ENCODE results near the gene ZDHHC11B.
"Not testable (repeated sequence)": the region's sequence is repeated elsewhere in the genome, so short reads cannot be mapped to it uniquely, and the experiment has no call there.

Gene ZDHHC11B

DNA sequence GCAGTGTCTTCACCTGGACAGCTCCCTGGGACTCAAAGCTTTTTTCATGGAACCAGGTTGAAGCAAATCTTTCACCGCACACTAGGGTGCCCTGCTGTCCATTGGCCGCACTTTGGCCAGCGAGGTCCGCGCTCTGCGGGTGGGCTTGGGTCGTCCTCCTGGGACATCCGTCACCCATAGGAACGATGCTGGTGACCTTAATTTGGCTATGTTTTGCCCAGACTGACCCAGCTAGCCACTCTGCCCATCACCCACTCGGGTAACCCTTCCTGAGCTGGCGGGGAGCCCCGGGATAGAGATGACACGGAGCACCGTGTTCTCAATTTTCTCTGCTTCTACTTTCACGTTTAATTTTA is 25.9 kb downstream of the ZDHHC11B start:
- TF ChIP-seq, protein P1, sequence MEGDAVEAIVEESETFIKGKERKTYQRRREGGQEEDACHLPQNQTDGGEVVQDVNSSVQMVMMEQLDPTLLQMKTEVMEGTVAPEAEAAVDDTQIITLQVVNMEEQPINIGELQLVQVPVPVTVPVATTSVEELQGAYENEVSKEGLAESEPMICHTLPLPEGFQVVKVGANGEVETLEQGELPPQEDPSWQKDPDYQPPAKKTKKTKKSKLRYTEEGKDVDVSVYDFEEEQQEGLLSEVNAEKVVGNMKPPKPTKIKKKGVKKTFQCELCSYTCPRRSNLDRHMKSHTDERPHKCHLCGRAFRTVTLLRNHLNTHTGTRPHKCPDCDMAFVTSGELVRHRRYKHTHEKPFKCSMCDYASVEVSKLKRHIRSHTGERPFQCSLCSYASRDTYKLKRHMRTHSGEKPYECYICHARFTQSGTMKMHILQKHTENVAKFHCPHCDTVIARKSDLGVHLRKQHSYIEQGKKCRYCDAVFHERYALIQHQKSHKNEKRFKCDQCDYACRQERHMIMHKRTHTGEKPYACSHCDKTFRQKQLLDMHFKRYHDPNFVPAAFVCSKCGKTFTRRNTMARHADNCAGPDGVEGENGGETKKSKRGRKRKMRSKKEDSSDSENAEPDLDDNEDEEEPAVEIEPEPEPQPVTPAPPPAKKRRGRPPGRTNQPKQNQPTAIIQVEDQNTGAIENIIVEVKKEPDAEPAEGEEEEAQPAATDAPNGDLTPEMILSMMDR (IDR thresholded peaks at IDR 0.05; ENCODE audit: unreplicated experiment in 3 of 3) = no peak
- Mint-ChIP-seq H3K27me3 (ENCODE audit: low read depth) (peaks cover 19% of the 10 kb centered on the region), H3K4me3 (no peak overlapping the region), H3K36me3 (ENCODE audit: low read depth) (peaks cover 3% of the 10 kb centered on the region), H3K27ac (no peak overlapping the region), H3K4me1 (peaks cover 8% of the 10 kb centered on the region), H3K9me3 (no peaks in the 10 kb centered on the region)

DNA sequence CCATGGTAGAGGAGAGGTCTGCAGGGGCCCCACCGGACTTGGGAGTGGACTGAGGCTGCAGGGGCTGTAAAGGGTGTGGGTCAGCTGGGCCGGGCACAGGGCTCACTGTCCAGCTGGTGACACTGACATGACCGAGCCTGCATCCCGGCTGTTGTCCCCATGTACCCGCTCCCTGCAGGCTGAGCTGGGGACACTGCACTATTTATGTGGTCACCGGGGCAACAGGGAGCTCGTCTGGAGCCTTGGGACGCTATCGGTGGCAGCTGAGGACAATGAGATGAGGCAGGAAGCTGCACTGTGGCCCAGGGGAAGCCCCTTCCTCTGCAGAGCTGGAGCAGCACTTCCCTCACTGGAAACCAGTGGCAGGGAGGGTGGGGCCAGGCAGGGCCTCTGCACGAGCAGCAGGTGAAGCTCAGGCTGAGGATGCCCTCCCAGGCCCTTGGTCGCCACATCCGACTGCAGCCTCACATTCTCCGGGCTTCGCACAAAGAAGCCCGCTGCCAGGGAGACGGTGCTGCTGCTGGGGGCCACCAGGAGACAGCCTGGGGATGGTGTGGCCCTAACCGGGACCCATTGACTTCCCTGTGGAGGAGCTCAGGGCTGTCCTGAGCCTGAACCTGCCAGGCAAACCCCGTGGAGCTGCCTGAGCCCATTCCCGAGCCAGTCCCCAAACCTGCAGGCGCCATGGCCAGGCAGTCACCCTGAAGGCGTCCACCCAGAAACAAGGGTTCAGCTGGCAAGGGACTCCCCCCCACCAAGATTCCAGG is 26.4 kb downstream of the ZDHHC11B start:
- H3K4me1 Mint-ChIP-seq = peaks cover 8% of the 10 kb centered on the region

DNA sequence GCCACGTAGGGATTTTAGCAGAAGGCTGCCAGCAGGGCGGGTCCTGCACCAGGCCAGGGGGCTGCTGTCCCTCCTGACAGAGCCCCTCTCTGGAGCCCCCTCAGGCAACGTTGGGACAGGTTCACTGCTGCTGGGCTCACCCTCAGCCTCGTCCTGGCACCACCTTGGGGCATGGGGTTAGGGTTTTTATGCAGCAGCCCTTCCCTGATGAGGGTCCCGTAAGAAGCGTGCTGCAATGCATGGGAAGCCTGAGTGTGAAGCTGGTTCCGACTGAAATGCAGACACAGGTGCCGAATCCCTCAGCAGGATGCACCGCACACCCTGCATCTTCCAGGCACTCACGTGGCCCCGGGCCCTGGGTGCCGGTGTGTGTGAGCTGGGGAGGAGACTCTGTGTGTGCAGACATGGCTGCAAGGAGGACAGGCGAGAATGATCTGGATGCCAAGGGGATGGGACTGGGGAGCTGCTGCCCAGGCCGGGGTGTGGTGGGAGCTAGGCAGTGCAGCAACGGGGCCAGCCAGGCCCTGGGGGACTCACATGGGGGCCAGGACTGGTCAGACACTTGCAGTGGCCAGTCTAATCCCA is 27.1 kb downstream of the ZDHHC11B start:
- no peaks in the 10 kb centered on the region for H3K36me3 Mint-ChIP-seq (ENCODE audit: low read depth)

More for the DNA sequence above, 26.4 kb downstream of the ZDHHC11B start:
- Mint-ChIP-seq H3K27ac (no peak overlapping the region), H3K36me3 (ENCODE audit: low read depth) (no peaks in the 10 kb centered on the region), H3K27me3 (ENCODE audit: low read depth) (peaks cover 19% of the 10 kb centered on the region), H3K4me3 (no peak overlapping the region), H3K9me3 (no peaks in the 10 kb centered on the region)
- TF ChIP-seq, protein P1 (IDR thresholded peaks at IDR 0.05; ENCODE audit: unreplicated experiment in 3 of 3) = no peak

DNA sequence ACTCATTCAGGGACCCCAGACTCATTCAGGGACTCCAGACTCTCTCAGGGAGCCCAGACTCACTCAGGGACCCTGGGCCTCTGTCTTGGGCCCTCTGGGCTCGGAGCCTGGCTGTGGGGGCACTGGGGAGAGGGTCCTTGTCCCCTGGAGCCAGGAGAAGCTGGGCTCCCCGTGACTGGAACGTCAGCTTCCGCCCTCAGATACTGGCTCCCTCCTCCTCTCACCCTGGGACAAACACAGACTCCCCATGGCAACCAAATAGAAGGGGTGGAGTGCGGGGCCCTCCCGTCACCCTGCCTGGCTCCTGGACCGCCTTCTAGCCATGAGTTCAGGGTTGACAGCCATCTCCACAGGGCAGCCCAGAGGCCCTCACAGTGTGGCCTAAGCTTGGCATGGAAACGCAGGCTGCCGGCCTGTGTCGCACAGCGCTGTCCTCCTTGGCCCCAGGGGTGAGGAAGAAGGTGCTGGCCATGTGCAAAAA is 27.6 kb downstream of the ZDHHC11B start:
- Mint-ChIP-seq H3K27me3 (ENCODE audit: low read depth) (peaks cover 17% of the 10 kb centered on the region), H3K27ac (no peak overlapping the region), H3K36me3 (ENCODE audit: low read depth) (no peaks in the 10 kb centered on the region), H3K9me3 (no peaks in the 10 kb centered on the region), H3K4me1 (peaks cover 8% of the 10 kb centered on the region), H3K4me3 (no peak overlapping the region)
- TF ChIP-seq, protein P1 (IDR thresholded peaks at IDR 0.05; ENCODE audit: unreplicated experiment in 3 of 3) = no peak

More for the DNA sequence above, 27.1 kb downstream of the ZDHHC11B start:
- Mint-ChIP-seq H3K4me1 (peaks cover 8% of the 10 kb centered on the region), H3K27ac (no peak overlapping the region), H3K9me3 (no peaks in the 10 kb centered on the region), H3K27me3 (ENCODE audit: low read depth) (peaks cover 19% of the 10 kb centered on the region), H3K4me3 (no peak overlapping the region)
- TF ChIP-seq, protein P1 (IDR thresholded peaks at IDR 0.05; ENCODE audit: unreplicated experiment in 3 of 3) = no peak

DNA sequence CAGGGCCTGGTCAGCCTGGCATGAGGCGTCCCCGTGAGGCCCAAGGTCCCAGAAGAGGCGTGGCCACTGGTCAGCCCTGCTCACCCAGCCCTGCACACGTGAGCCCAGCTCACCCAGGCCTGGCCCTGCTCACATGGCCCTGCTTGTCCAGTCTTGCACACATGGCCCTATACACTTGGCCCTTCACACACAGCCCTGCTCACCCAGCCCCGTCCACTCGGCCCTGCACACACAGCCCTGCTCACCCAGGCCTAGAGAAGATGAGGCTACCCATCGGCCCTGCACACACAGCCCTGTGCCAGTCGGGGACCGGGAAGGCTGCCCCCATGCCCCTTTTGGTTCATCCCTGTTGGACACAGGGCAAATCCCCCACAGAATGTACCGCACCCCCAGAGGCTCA is 28.4 kb downstream of the ZDHHC11B start:
- TF ChIP-seq, protein P1 (IDR thresholded peaks at IDR 0.05; ENCODE audit: unreplicated experiment in 3 of 3) = no peak
- no peak overlapping the region for H3K27ac Mint-ChIP-seq
- no peak overlapping the region for H3K4me3 Mint-ChIP-seq
- no peaks in the 10 kb centered on the region for H3K36me3 Mint-ChIP-seq (ENCODE audit: low read depth)
- peaks cover 13% of the 10 kb centered on the region for H3K27me3 Mint-ChIP-seq (ENCODE audit: low read depth)
- H3K4me1 Mint-ChIP-seq = peaks cover 8% of the 10 kb centered on the region
- H3K9me3 Mint-ChIP-seq = no peaks in the 10 kb centered on the region

DNA sequence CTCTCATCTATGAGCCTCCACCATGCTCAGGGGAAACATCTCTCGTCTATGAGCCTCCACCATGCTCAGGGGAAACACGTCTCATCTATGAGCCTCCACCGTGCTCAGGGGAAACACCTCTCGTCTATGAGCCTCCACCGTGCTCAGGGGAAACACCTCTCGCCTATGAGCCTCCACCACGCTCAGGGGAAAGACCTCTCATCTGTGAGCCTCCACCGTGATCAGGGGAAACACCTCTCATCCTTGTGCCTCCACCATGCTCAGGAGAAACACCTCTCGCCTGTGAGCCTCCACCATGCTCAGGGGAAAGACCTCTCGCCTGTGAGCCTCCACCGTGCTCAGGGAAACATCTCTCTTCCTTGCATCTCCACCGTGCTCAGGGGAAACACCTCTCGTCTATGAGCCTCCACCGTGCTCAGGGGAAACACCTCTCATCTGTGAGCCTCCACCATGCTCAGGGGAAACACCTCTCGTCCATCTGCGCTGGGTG is 30.3 kb downstream of the ZDHHC11B start:
- not testable (repeated sequence) for H3K9me3 Mint-ChIP-seq

DNA sequence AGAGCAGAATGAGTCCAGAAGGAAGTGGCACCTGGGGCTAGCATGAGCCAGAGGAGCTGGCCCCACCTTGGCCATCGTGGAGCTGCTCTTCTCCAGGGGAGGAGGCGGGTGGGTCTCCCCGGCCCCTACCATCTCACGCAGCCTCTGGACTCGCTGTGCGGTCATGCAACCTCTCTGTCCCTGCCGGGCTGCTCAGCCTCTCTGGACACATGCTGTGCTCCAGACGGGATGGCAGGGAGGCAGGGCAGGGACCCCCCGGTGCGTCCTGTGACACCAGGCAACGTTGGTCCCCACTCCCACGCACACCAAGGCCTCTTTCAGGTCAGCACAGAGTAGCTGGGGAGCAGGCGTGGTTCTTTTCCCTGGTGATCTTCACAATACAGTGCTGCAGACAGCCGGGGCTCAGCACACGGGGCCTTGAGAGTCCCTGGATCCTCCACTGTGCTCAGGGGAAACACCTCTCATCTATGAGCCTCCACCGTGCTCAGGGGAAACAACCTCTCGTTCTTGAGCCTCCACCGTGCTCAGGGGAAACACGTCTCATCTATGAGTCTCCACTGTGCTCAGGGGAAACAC is 30.9 kb downstream of the ZDHHC11B start:
- H3K4me1 Mint-ChIP-seq; H3K36me3 Mint-ChIP-seq (ENCODE audit: low read depth); H3K27ac Mint-ChIP-seq; H3K9me3 Mint-ChIP-seq; H3K4me3 Mint-ChIP-seq: not testable (repeated sequence)
- peaks cover 13% of the 10 kb centered on the region for H3K27me3 Mint-ChIP-seq (ENCODE audit: low read depth)

More for the DNA sequence above, 30.3 kb downstream of the ZDHHC11B start:
- peaks cover 13% of the 10 kb centered on the region for H3K27me3 Mint-ChIP-seq (ENCODE audit: low read depth)
- not testable (repeated sequence) for H3K4me3 Mint-ChIP-seq; H3K36me3 Mint-ChIP-seq (ENCODE audit: low read depth); H3K4me1 Mint-ChIP-seq; H3K27ac Mint-ChIP-seq

DNA sequence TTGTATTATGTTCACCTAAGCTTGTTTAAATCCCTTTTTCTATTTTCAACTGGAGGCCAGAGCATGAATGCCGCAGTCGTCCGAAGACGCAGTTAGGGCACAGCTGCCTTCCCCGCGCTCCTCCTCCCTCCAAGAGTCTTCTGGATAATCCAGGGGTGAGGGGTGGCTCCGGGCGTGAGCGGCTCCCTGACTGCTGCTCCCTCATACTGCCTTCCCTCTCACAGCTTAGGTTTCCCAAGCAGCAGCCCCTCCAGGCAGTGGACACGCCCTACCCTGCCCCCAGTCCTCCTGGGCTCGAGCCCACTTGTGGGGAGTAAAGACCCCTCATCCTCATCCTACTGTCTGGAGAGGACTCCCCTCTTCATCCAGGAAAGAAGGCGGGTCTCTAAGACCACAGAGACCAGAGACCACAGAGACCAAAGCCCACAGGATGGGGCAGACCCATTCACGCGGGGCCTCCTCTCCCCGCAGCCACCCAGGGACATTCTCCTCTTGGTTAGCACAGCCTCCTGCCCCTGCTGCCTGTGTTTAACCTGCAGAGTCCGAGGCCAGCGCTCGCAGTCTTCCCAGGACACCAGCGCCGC is 31.9 kb downstream of the ZDHHC11B start:
- not testable (repeated sequence) for H3K4me1 Mint-ChIP-seq; H3K27ac Mint-ChIP-seq; H3K9me3 Mint-ChIP-seq; H3K36me3 Mint-ChIP-seq (ENCODE audit: low read depth); H3K4me3 Mint-ChIP-seq
- H3K27me3 Mint-ChIP-seq (ENCODE audit: low read depth) = peaks cover 11% of the 10 kb centered on the region

DNA sequence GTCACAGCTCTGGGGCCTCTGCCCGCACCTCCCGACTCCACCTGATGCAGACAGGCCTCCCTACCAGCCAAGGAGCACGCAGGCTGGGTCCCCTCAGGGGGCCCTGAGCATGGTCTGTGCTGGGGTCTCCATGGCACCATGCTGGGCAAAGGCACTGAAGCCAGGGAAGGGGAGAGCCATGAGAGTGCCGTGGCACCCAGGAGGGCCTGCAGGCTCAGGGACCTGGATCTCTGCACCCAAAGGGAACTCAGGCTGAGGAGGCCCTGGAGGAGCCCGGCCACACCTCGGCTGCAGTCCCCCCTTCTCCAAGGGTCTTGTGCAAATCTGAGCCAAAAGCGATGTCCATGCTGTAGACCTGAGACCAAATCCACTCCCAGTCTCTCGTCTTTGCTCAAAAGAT is 32.5 kb downstream of the ZDHHC11B start:
- not testable (repeated sequence) for H3K27ac Mint-ChIP-seq; H3K4me1 Mint-ChIP-seq; H3K9me3 Mint-ChIP-seq; H3K36me3 Mint-ChIP-seq (ENCODE audit: low read depth); H3K27me3 Mint-ChIP-seq (ENCODE audit: low read depth); H3K4me3 Mint-ChIP-seq
